Liver (tissue), 9 donors: ENCODE measurements around the gene VTCN1. TPM values are rescaled to one million over a fixed set of nuclear protein-coding genes. Genes with fewer than 3 reads are reported as not detected.

ENCODE experiments used
- DNase-seq: peaks from one replicate; pipeline ENCODE4 v3.0.0-alpha.2; 2017; ENCODE audit warnings: low spot score
- H3K27ac ChIP-seq, 2 donors: one replicate each; pipeline ENCODE4 v1.7.0; 2013; ENCODE audit warnings: inconsistent platforms in 2 of 2, low read length in 2 of 2, control low read depth in 1 of 2, low read depth in 1 of 2, mild to moderate bottlenecking in 1 of 2
- H3K27me3 ChIP-seq, 4 donors: one replicate each; pipeline versions ENCODE4 v1.6.1 to v1.7.0; 2013; ENCODE audit warnings: low read length in 3 of 4, inconsistent platforms in 1 of 4, mild to moderate bottlenecking in 1 of 4, moderate library complexity in 1 of 4; ENCODE audit not compliant: control insufficient read depth in 4 of 4, insufficient read depth in 4 of 4
- H3K36me3 ChIP-seq, 4 donors: one replicate each; pipeline versions ENCODE4 v1.6.1 to v1.7.0; 2013; ENCODE audit warnings: low read length in 3 of 4, mild to moderate bottlenecking in 3 of 4, low read depth in 1 of 4, moderate library complexity in 1 of 4; ENCODE audit not compliant: control insufficient read depth in 4 of 4, insufficient read depth in 3 of 4
- H3K4me1 ChIP-seq, 4 donors: one replicate each; pipeline versions ENCODE4 v1.6.1 to v1.7.0; 2013; ENCODE audit warnings: low read length in 3 of 4, mild to moderate bottlenecking in 3 of 4, moderate library complexity in 1 of 4; ENCODE audit not compliant: control insufficient read depth in 4 of 4, insufficient read depth in 4 of 4
- H3K4me3 ChIP-seq, 3 donors: one replicate each; pipeline versions ENCODE4 v1.6.1 to v1.7.0; 2013; ENCODE audit warnings: low read length in 3 of 3, control low read depth in 1 of 3, low read depth in 1 of 3, mild to moderate bottlenecking in 1 of 3
- H3K9ac ChIP-seq, 2 donors: one replicate each; pipeline ENCODE4 v1.7.0; 2013; ENCODE audit warnings: low read length in 2 of 2, mild to moderate bottlenecking in 2 of 2, moderate library complexity in 2 of 2, control low read depth in 1 of 2, low read depth in 1 of 2
- H3K9me3 ChIP-seq, 4 donors: one replicate each; pipeline versions ENCODE4 v1.6.1 to v1.7.0; 2013; ENCODE audit warnings: low read length in 3 of 4; ENCODE audit not compliant: control insufficient read depth in 4 of 4
- ATF3 ChIP-seq: IDR thresholded peaks from 2 replicates; pipeline ENCODE4 v1.6.1; 2016; ENCODE audit warnings: antibody characterized with exemption
- CTCF ChIP-seq: fragments of 150-350 bp; IDR thresholded peaks from 2 replicates; pipeline ENCODE4 v1.5.1; 2017; ENCODE audit warnings: improper control_type of control experiment, low read depth, low read length; ENCODE audit not compliant: missing input control
- EGR1 ChIP-seq, 2 donors: IDR thresholded peaks; 2 replicates each; pipeline ENCODE4 v1.6.1; 2016 to 2018; ENCODE audit warnings: antibody characterized with exemption in 2 of 2, low read depth in 2 of 2
- FOXA1 ChIP-seq: IDR thresholded peaks from 2 replicates; pipeline ENCODE4 v1.6.1; 2016; ENCODE audit warnings: antibody characterized with exemption
- FOXA2 ChIP-seq: IDR thresholded peaks from 2 replicates; pipeline ENCODE4 v1.6.1; 2016; ENCODE audit warnings: antibody characterized with exemption
- GABPA ChIP-seq, 2 donors: IDR thresholded peaks in 1 of 2; conservative IDR thresholded peaks in 1 of 2; 2 replicates each; pipeline ENCODE4 v1.6.1; 2016; ENCODE audit warnings: antibody characterized with exemption in 2 of 2, mild to moderate bottlenecking in 1 of 2, moderate library complexity in 1 of 2
- HNF4A ChIP-seq, 2 donors: conservative IDR thresholded peaks; 2 replicates each; pipeline ENCODE4 v1.6.1; 2016; ENCODE audit warnings: antibody characterized with exemption in 2 of 2, mild to moderate bottlenecking in 2 of 2
- HNF4G ChIP-seq: IDR thresholded peaks from 2 replicates; pipeline ENCODE4 v1.6.1; 2016; ENCODE audit warnings: antibody characterized with exemption
- JUND ChIP-seq, 2 donors: IDR thresholded peaks; 2 replicates each; pipeline ENCODE4 v1.6.1; 2016; ENCODE audit warnings: antibody characterized with exemption in 2 of 2
- MAX ChIP-seq: IDR thresholded peaks from 2 replicates; pipeline ENCODE4 v1.6.1; 2016; ENCODE audit warnings: antibody characterized with exemption
- NR2F2 ChIP-seq: IDR thresholded peaks from 2 replicates; pipeline ENCODE4 v1.6.1; 2016; ENCODE audit warnings: antibody characterized with exemption
- RAD21 ChIP-seq, 2 donors: IDR thresholded peaks; 2 replicates each; pipeline ENCODE4 v1.6.1; 2016; ENCODE audit warnings: antibody characterized with exemption in 2 of 2, mild to moderate bottlenecking in 2 of 2
- REST ChIP-seq: IDR thresholded peaks from 2 replicates; pipeline ENCODE4 v1.6.1; 2016; ENCODE audit warnings: antibody characterized with exemption, mild to moderate bottlenecking
- RXRA ChIP-seq, 2 donors: IDR thresholded peaks; 2 replicates each; pipeline ENCODE4 v1.6.1; 2017 to 2018; ENCODE audit warnings: antibody characterized with exemption in 2 of 2, mild to moderate bottlenecking in 1 of 2
- SP1 ChIP-seq: IDR thresholded peaks from 2 replicates; pipeline ENCODE4 v1.6.1; 2018; ENCODE audit warnings: antibody characterized with exemption, mild to moderate bottlenecking
- TAF1 ChIP-seq: conservative IDR thresholded peaks from 2 replicates; pipeline ENCODE4 v1.6.1; 2016; ENCODE audit warnings: antibody characterized with exemption, mild to moderate bottlenecking
- YY1 ChIP-seq: IDR thresholded peaks from 2 replicates; pipeline ENCODE4 v1.6.1; 2016; ENCODE audit warnings: antibody characterized with exemption, mild to moderate bottlenecking
- ZBTB33 ChIP-seq: IDR thresholded peaks from 2 replicates; pipeline ENCODE4 v1.6.1; 2016; ENCODE audit warnings: antibody characterized with exemption
- WGBS: extraction: QIAGEN DNeasy Blood & Tissue Kit; methylation state at CpG from one replicate; pipeline ENCODE4 v1.1.7; 2013; 5-methylcytosine and 5-hydroxymethylcytosine counted together
- polyA plus RNA-seq, 2 donors: library from polyadenylated mRNA; stranded (reverse) in 1 of 2; unstranded in 1 of 2; fragments of 200-250 nt in 1 of 2; fragments of >200 nt in 1 of 2; fragmentation: Nextera tagmentation in 1 of 2; extraction: Ambion mirVana in 1 of 2; gene quantifications; one replicate each; pipeline versions ENCODE4 v1.2.1 to v1.2.3, GENCODE V29; 2013 to 2015
- total RNA-seq, 2 donors: library from RNA; depleted of rRNA; stranded (reverse); fragments of >200 nt; gene quantifications; one replicate each; pipeline ENCODE4 v1.2.3, GENCODE V29; 2014
- donor health status: healthy.
- donor health status: healthy.
- donor health status: healthy.
- donor health status: healthy.
- donor health status: healthy.

The VTCN1 gene
- total and polyA plus RNA-seq, 4 donors, result 0.28 to 1.0 (median 0.45) TPM

- no peak for TF ChIP-seq FOXA2
- TF ChIP-seq TAF1, result no peak
- no peak for TF ChIP-seq REST
- no peak for TF ChIP-seq HNF4A (conservative IDR thresholded peaks at IDR 0.05)
- TF ChIP-seq ZBTB33, result no peak
- TF ChIP-seq JUND (IDR thresholded peaks at IDR 0.05), result no peak
- no peak for TF ChIP-seq MAX
- TF ChIP-seq YY1, result no peak
- no peak for TF ChIP-seq HNF4G
- TF ChIP-seq ATF3, result no peak
- TF ChIP-seq NR2F2, result no peak
- Histone ChIP-seq H3K36me3 (no peaks in the 10 kb centered on the region), H3K9ac (no peak overlapping the region), H3K27me3 (no peaks in the 10 kb centered on the region), H3K4me1 (no peaks in the 10 kb centered on the region), H3K4me3 (no peak overlapping the region), H3K9me3 (no peaks in the 10 kb centered on the region), H3K27ac (no peak overlapping the region)
- WGBS, result 88% methylated on average over 4 of the region's 4 CpGs
- DNase-seq, result no peak
These were observed 29.8 kb upstream of the VTCN1 start for GRCh38 chr1:117240547-117240946.

- H3K9me3 ChIP-seq, result peaks cover 0 to under 1% (median 0%) of the 10 kb centered on the region in 4 donors
These were observed 28.7 kb upstream of the VTCN1 start for GRCh38 chr1:117239467-117239866.

More at GRCh38 chr1:117239467-117239866, 28.7 kb upstream of the VTCN1 start:
- no peak for DNase-seq
- TF ChIP-seq FOXA1 (no peak), EGR1 (IDR thresholded peaks at IDR 0.05; ENCODE audit: low read depth in 2 of 2) (no peak), GABPA (IDR thresholded peaks at IDR 0.05 in 1 of 2, conservative IDR thresholded peaks at IDR 0.05 in 1 of 2) (no peak), HNF4G (no peak), YY1 (no peak), JUND (IDR thresholded peaks at IDR 0.05) (no peak), CTCF (no peak), SP1 (no peak), FOXA2 (no peak), RAD21 (IDR thresholded peaks at IDR 0.05) (no peak), NR2F2 (no peak), RXRA (IDR thresholded peaks at IDR 0.05) (no peak), ATF3 (no peak), REST (no peak), ZBTB33 (no peak)
- Histone ChIP-seq H3K27me3 (no peaks in the 10 kb centered on the region), H3K4me3 (no peak overlapping the region), H3K9ac (no peak overlapping the region), H3K27ac (no peak overlapping the region), H3K36me3 (no peaks in the 10 kb centered on the region), H3K4me1 (no peaks in the 10 kb centered on the region)
